Middle frontal gyrus (tissue), 1 donor: ENCODE results near the gene ANKRD63.

Source experiments
- DNase-seq: peaks from one replicate; pipeline ENCODE4 v3.0.0-alpha.2; 2015; ENCODE audit warnings: low spot score; ENCODE audit errors: extremely low spot score

ANKRD63 gene

GRCh38 chr15:40279437-40280141 lies 3.3 kb downstream of the ANKRD63 start:
- DNase-seq, result peak; percentile 38

GRCh38 chr15:40278026-40278425 lies 4.8 kb downstream of the ANKRD63 start:
- DNase-seq, result no peak

GRCh38 chr15:40277471-40277870 lies 5.4 kb downstream of the ANKRD63 start:
- no peak for DNase-seq

- DNase-seq, result no peak
Measured at GRCh38 chr15:40276927-40277326, 5.9 kb downstream of the ANKRD63 start.

- DNase-seq, result no peak
Measured at GRCh38 chr15:40275954-40276353, 6.9 kb downstream of the ANKRD63 start.

- DNase-seq, result no peak
Measured at GRCh38 chr15:40275523-40275922, 7.3 kb downstream of the ANKRD63 start.

- DNase-seq, result peak; percentile 58
Measured at GRCh38 chr15:40274350-40275274, 8.3 kb downstream of the ANKRD63 start.

GRCh38 chr15:40273428-40273827 lies 9.4 kb downstream of the ANKRD63 start:
- no peak for DNase-seq

GRCh38 chr15:40272485-40273056 lies 10.3 kb downstream of the ANKRD63 start:
- no peak for DNase-seq

- no peak for DNase-seq
Measured at GRCh38 chr15:40271685-40272484, 11.0 kb downstream of the ANKRD63 start.

- no peak for DNase-seq
Measured at GRCh38 chr15:40270246-40270995, 12.4 kb downstream of the ANKRD63 start.

- no peak for DNase-seq
Measured at GRCh38 chr15:40269604-40270003, 13.3 kb downstream of the ANKRD63 start.

- DNase-seq, result no peak
Measured at GRCh38 chr15:40267670-40268069, 15.2 kb downstream of the ANKRD63 start.

- DNase-seq, result no peak
Measured at GRCh38 chr15:40266828-40267304, 16.0 kb downstream of the ANKRD63 start.

- no peak for DNase-seq
Measured at GRCh38 chr15:40265875-40266274, 17.0 kb downstream of the ANKRD63 start.

GRCh38 chr15:40265355-40265754 lies 17.5 kb downstream of the ANKRD63 start:
- DNase-seq, result no peak

- DNase-seq, result no peak
Measured at GRCh38 chr15:40264321-40265153, 18.3 kb downstream of the ANKRD63 start.

- no peak for DNase-seq
Measured at GRCh38 chr15:40263024-40263754, 19.7 kb downstream of the ANKRD63 start.

- no peak for DNase-seq
Measured at GRCh38 chr15:40259021-40259420, 23.8 kb downstream of the ANKRD63 start.
